Stimulated activated CD4-positive, alpha-beta T cell treated with anti-CD3 and anti-CD28 coated beads, Interleukin-4, amount 100 ng/mL, for 24 hours (primary cell): ENCODE measurements around the gene PKD1L1.

Experiments
- DNase-seq: peaks from one replicate; pipeline ENCODE4 v3.0.0-alpha.2; 2020

Gene PKD1L1

DNA sequence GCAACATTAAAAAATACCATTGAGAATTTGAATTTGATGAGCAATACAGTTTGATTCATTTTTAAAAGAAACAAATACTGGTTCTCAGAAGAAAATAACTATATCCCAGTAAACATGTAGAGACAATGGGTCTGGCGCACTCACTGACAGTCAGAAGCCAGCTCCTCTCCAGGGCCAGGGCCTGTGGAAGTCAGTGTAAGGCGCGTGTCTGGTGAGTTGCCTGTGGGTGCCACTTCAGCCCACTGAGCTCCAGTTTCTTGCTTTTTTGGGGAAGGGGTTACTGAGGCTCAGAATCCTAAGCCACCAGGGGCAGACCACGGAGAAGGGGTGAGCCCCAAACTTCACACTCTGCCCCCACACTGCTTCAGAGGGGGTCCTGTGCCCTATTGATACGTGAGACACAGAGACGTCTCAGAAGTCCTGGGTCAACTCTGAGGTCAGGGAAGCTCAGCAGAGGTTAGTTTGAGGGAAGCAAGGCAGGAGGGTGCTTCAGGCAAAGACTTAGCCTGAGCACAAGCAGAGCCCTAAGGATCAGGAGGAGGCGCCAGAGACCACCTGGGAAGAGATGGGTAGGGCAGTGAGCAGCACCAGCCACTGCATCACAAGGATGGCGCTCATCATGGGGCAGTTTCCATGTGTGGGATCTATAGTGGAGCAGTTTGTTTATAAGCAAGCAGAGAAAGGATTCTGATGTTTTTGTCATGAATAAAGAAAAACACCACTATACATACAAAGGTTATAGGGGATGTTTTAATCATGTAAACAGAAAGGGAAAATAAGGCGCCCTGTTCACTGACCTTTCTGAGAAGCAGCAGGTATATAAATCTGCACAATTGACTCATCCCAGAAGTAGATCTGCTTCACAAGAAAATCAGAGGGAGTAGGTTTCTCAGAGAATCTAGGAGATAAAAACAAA is 95.7 kb downstream of the PKD1L1 start:
- no peak for DNase-seq

DNA sequence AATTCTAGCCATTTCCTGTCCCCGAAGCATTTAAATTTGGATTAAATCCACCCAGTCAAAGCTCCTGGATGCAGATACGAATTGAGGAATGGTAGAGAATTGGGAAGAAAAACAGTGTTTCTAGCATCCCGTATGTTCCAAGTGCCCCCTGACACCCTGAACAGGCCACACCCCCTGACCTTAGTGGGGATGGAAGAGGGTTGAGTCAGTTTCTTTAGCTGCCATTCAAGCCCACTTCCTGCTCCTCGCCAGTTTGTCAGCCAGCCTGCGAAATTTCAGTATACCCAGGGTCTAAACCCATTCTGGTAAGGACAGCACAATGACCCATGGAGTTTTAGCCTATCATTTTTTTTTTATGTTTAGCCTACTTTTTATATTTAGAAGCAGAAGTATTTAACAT is 101.1 kb downstream of the PKD1L1 start:
- DNase-seq = no peak

DNA sequence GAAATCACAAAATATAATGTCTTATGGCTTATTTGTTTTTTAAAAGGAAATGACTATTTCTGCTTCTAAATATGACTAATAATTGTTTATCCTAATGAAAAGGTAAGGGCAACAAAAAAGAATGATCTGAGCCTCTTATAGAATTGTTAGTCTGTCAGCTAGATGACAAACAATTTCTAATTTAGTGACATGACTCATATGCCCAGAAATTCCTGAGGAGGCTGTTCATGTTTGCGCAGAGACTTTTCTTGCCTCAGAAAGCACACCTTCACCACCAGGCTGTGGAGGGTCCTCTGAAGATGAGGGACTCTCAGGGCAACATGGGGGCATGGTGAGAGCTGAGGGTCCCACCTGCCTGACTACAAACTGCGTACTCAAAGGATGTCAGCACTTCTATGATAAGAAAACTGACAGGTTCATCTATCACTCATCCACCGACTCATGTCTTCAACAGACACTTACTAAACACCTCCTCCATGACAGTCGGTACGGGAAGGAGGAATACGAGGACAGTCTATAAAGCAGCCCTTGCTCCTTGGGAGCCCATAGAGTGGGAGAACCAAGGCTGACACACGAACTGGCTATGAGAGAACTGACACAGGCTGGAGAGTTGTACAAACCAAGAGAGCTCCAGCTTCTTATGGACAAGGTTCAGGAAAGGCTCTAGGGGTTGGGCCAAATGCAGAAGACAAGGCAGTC is 102.0 kb downstream of the PKD1L1 start:
- no peak for DNase-seq

DNA sequence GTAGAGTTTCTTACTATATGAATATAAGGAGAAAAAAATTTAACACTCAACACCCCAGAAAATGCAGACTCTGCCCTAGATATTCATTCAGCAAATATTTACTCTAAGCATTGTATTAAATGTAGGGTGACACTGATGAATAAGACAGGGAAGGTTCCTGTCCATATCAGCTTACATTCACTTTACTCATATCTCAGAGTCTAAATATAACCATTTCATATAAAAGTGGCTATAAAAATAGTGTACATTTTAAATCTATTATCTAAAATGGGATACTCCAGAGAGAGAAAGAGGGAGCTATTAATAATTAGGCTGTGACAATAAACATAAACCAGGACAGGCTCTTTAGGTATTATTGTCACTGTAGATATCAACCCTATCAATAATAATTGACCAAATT is 104.0 kb downstream of the PKD1L1 start:
- no peak for DNase-seq

DNA sequence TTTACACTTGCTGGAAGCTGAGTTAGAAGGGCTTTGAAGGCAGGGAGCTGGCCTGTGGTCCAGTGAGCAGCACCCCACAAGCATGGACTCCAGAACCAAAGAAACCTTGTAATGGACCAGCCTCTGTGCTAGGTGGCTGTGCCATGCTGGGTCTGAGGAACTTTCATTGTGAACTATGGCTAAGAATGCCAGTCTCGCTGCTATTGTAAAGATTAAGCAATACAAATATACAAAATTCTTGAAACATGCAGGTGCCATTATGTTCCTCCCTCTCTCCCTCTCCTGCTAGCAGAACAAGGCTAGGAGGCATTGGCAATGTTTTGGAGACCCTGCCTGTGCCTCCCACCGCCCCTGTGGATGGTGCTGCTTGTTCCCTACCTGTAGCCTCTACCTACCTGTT is 105.0 kb downstream of the PKD1L1 start:
- DNase-seq = no peak

DNA sequence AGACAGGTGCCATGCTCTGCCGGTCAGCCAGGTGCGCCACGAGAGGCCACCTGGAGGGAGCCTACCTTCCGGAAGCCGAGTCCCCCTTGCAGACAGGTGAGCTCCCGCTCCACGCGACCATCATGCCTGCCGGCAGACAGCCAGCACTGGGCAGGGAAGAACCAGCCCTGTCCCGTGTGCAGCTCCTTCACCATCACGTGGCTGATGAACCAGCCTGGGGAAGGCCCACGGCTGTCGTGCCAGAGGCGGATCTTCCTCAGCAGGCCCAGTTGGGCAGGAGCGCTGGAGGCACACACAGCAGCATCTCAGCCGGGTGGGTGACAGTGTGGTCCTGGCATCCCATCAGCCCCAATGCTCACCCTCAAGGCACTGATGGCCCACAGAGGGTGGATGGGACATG is 108.9 kb downstream of the PKD1L1 start:
- DNase-seq = no peak

DNA sequence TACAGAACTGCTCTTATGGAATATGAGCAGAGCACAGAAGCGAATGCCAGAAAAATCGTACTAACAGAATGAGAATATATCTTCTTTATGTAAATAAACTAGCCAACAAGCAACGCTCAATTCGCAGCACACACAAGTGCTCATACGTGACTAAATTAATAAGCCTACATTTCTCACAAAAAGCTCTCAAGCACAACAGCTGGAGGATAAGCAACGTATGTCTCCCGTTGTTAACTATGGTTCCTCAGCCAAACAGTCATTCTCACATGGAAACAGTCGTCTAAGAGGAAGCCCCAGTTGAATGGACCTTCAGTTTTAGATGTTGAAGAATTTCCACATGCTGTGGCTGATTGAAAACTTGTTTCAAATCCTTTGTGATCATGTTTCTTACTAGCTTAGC is 110.4 kb downstream of the PKD1L1 start:
- DNase-seq = no peak

DNA sequence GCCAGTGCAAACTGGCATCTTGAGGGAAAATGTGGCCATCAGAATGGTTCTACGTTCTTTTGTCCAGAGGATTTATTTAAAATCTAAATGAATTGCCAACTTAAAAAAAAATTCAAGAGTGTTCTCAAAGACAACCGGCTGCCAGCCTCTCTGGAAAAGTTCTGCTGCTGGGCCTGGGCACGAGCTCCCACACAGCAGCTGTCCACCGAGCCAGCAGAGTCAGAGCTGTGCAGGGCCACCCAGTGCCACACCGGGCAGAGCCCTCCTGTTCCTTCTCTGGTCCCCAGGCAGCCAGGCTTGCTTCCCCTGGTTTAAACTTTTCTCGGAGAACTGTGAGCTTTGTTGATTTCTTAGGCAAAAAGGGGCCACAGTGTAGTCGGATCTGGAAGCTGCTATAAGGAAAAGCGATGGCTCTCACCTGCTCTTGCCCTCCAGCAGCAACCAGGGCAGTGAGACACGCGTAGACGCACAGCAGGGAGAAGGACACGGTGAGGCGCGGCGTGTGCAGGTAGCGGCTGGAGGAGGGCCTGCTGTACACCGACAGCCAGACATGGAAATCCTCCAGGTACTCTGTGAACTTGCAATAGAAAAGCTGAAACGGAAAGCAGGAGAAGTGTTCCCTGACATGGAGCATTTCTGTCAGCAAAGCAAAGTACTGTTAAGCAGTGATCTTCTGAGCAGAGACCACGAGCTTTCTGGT is 111.6 kb downstream of the PKD1L1 start:
- DNase-seq = no peak

DNA sequence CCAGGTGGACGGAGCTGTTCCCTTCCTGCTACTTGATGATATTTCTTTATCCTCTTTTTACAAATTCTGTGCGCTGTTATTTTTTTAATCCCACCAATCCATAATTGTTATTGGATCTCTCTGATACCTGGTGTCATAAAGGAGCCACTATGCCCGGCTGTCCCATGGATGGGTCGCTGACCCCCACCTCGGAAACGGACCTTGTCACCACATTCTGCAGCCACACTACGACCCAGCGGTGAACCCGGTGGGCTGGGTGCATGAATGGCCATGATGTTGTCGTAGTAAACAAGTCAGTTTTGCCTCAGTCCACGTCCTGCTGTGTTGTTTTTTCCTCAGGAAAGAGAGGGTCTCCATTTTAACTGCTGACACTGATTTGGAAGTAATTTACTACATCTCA is 112.2 kb downstream of the PKD1L1 start:
- no peak for DNase-seq

DNA sequence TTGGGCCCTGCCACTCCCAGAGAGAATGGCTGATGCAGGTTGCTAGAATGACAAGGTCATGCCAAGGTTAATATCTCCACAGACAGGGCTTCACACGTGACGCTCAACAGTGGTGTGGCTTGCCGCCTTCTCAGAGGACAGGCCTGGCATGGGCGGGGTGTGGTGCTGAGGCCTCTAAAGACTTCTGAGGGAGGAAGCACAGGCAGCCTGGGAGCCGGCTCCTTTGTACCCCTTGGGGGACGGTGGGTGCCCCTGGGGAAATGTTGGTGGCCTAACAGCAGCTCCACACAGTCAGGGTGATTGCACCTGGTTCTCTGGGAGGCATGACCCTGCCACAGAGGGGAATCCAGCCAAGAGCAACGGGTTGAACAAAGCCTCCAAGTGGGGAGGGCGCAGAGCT is 115.1 kb downstream of the PKD1L1 start:
- no peak for DNase-seq

DNA sequence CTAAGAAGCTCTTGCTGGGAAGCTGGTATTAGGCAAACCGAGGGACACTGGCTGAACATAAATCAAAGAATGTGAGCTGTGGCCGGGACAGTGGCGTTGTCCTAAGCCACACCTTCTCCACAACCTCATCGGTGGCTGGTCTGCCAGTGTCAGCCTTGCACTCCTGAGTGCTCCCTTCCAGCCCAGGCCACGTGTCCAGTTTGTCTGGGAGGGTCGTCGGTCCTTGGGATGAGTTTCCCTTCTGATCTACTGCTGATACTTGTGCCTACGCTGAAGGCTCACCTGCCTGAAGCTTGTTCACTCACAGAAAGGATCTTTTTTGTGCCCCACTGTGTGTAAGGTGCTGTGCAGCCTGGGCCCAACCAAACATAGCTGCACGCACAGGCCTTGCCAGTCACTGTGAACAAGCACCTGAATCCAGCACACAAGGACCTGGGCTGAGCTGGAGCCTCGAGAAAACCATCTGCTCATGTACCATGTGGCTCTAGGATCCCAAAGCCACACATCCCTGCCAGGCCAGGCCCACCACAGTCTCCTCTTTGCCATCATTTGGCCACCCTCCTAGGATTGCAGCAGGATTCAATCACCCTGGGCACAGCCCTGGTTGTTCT is 116.1 kb downstream of the PKD1L1 start:
- no peak for DNase-seq

DNA sequence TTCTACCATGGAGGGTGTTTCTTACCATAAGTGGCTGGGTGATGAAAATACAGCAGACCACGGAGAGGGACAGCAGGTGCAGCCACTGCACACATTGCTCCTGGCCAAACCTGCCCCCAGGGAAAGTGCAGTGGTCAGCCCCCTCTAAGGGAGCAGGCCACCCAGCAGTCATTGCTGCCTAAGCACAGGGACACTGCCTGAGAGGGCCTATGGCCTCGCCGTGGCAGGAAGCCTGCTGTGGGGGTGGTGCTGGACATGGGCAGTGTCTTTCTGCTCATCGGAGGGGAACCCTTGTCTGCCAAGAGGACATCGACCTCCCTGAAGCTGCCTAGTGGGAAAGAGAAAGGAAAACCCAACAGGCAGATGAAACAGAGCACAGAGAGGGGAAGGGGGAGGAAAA is 118.3 kb downstream of the PKD1L1 start:
- no peak for DNase-seq

DNA sequence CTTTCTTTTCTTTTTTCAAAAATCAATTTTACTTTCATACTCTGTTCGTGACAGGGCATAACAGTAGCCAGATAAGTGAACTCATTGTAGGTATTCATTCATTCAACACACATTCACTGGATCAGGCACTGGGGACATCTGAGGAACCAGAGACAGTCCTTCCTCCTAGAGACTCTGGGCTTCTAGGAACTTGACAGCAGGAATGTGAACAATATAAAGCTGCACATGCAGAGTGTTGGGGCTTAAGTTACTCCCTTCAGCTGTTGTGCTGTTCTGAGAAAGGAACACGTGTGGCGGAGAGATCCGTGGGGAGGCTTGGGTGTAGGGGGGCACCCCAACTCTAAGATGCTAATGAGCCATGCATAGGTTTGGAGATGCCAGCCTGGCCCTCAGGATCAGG is 120.4 kb downstream of the PKD1L1 start:
- no peak for DNase-seq

DNA sequence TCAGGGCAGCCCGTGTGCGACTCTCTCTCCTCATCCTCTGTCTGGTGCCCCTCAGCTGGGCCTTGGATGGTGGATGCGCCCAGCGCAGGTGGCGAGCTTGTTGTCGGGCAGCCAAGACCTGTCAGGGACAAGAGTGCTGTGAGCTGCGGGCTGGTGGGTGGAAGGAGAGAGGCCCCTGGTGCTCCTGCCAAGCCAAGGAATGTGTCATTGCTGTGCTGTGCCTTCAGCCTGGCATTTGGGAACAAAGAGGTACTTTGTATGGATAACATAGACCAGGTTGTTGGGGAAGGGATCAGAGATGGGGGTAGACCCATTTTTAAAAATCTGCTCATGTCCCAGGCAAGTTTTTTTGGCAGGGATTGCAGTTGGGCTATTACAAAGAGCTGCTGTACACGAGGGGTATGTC is 120.9 kb downstream of the PKD1L1 start:
- DNase-seq = no peak

DNA sequence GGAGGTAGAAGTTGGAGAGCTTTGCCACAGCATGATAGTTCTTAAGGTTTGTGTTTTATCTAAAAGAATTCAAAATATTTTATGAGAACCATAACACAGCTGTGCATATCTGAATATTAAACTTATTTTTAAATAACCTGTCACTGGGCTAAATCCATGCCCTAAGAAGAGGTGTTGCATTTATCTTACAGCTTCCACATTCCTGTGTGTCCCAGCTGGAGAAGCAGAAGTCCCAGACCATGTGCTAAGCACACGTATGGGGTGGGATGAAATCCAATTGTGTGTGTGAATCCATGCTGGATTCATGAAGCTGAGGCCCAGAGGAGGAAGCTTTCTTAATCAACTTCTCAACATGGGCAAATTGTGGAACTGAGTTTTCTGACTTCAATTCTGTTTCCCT is 121.5 kb downstream of the PKD1L1 start:
- no peak for DNase-seq

DNA sequence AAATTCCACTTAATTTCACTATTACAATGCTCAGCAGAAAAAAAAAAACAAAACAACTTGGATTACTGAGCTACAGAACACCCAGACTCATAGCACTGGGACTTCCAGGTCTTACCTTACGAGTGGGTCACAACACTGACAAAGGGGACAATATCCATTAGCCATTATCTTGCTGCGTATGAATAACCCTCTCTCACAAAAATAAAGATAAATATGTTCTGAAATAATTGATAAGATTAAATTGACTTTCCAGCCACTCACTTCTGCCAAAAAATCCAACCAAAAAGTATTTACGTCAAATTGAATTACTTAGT is 128.7 kb downstream of the PKD1L1 start:
- DNase-seq = no peak

DNA sequence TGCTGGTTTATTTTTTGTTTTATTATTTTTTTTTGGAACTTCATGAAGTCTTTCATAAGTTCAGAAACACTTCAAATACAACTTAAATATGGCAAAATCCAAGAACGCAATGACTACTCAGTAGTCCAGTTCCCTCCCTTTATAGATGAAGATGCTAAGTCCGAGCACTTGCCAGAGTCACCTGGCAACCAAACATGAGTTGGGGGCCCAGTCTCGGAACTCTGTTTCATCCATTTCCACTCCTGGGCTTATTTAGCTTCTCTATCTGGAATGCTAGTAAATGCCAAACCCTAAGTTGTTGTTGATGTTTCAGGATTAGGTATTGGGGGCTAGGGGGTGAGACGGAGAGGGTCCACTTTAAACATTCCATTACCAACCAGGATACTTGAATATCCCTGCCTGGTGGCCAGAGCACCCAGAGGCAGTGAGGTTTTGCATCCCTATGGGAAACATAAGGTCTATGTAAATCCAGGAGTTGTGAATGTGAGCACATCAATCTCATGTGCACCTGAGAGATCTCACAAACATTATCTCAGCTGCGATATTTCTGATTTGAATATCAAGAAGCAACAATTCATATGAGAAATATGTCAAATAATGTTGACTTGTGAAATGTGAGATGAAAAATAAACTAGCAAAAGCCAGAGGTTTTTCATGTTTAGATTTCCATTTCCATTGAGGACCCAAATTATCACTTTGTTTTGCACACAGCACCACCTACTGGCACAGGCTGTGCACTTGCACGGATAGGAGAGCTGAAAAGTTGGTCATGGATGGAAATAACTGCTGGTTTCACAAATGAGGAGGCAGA is 129.3 kb downstream of the PKD1L1 start:
- peak; percentile 33 for DNase-seq

DNA sequence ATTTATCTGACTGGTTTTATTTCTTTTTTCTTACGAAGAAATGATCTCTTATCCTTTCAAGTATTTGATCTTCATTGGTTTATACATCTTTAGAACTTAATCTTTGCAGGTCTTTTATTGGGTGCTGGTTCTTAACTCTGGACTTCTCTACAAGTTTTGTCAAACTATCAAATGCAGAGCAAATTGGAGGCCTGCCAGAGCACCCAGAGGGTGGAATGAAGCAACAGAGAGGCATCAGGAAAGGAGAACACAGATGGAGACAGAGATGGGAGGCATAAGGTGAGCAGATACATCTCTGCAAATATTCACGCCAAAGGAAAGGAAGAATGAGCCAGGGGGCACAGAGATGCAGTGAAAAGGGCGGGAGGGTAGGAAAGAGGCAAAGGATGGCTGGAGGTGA is 130.3 kb downstream of the PKD1L1 start:
- no peak for DNase-seq

DNA sequence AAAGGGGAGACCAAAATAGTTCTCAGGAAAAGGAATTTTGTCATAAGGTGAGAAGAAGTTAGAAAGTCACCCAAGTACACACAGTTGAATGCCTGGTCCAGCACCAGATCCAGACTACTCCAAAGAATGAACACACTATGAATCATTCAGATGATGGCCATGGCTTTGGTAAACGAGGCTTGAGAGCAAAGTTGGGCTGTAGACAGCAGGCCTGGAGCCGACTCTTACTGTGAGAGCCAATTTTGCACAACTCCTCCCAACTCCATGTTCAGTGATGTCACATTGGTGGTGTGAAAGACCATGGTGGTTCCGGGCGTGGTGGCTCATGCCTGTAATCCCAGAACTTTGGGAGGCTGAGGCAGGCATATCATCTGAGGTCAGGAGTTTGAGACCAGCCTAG is 131.6 kb downstream of the PKD1L1 start:
- no peak for DNase-seq

DNA sequence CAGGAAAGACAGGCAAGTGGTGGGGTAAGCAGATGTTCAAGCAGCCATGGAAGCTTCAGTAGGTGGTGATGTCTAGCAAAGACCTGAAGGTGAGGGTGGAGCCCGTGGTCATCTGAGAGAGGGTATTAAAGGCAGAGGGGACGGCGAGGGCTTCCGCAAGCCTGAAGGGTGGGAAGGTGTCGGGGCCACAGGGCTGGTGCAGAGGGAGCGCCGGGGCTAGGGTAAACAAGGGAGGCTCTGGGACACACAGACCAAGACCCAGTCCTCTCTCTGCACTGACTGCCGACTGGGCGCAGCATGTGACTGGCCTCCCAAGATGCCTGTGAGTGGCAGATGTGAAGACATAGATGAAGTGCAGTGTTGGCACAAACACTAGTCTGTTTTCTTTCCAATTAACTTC is 132.4 kb downstream of the PKD1L1 start:
- DNase-seq = no peak

DNA sequence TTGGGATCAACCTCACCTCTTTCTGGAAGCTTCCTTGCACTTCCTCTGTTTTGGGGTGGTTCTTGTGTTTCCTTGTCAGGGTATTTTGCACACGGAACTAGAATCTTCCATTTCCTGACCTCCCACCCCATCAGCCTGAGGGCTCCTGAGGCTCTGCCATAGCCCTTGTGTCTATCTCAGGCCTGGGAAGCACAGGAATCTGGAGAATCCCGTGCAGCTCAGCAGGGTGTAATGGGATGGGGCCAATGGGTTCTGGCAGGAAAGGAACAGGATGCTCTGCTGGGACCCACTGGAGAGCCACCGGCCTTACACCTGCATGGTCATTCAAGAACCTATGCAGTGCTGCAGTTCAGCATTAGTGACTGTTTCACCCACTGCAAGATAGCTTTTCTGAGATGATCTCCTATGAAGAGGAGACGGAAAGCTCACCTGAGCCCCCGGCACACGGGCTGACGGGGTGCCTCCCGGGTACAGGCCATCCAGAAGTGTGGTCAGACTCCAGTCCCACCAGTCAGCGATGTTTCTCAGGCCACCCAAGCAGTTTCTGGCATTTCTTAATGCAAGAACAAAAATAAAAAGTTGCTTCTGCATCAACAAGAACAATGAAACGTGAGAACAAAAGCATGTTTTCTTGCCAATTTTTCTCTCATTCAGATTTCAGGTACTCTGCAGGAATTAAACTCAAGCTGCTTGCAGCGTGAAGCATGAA is 133.2 kb downstream of the PKD1L1 start:
- no peak for DNase-seq

DNA sequence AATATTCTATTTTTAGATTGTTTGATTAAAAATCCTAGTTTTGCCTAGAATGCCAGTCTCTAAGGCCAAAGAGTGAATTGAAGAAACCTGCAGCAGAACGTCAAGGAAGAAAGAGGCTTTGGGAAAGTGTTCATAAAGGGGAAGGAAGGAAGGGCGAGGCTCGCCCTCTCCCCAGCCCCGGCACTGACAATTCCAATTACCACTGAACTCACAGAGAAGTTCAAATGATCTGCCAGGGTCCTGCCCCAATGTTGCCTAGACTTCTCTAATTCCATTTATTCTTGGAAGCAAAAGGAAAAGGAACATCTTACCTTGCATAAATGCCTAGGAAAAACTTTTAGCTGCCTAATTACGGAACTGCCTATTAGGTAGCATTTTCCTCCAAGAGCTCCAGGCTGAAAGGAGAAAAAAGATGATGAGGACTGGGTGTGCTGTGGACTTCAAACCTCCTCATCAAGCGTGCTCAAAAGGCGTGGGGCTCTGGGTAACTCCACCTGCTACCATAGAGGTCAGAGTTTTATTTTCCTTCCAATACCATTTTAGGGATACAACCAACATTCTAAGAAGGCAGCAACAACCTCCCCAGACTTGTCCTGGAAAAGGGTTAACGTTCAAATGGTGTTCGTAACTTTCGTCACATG is 134.5 kb downstream of the PKD1L1 start:
- no peak for DNase-seq
